NCI-H345 treated with DMSO at 0.1 percent for 48 hours (cell line): ENCODE data around the gene DLX1.
A peak's percentile ranks its signal among the peaks of the same experiment; 100 is the strongest.
"Not testable (repeated sequence)": the region's sequence is repeated elsewhere in the genome, so short reads cannot be mapped to it uniquely, and the experiment has no call there.

ENCODE experiments used
- DNase-seq: peaks from one replicate; lab custom pipeline; 2025; ENCODE audit not compliant: unreplicated experiment; lab: John Stamatoyannopoulos, UW

Gene DLX1

GRCh38 chr2:172063446-172063845, 21.9 kb upstream of the DLX1 start:
- no peak for DNase-seq

- no peak for DNase-seq
These were observed 20.2 kb upstream of the DLX1 start for GRCh38 chr2:172065111-172065510.

GRCh38 chr2:172066394-172066886, 18.9 kb upstream of the DLX1 start:
- no peak for DNase-seq

GRCh38 chr2:172067905-172068304, 17.4 kb upstream of the DLX1 start:
- not testable (repeated sequence) for DNase-seq

- no peak for DNase-seq
These were observed 14.4 kb upstream of the DLX1 start for GRCh38 chr2:172070936-172071335.

GRCh38 chr2:172072303-172072702, 13.0 kb upstream of the DLX1 start:
- peak; percentile 49 for DNase-seq

GRCh38 chr2:172072706-172073105, 12.6 kb upstream of the DLX1 start:
- DNase-seq: no peak

- DNase-seq: no peak
These were observed 11.8 kb upstream of the DLX1 start for GRCh38 chr2:172073518-172073917.

- no peak for DNase-seq
These were observed 11.1 kb upstream of the DLX1 start for GRCh38 chr2:172074254-172074653.

GRCh38 chr2:172079416-172079815, 5.9 kb upstream of the DLX1 start:
- DNase-seq: no peak

- no peak for DNase-seq
These were observed 5.3 kb upstream of the DLX1 start for GRCh38 chr2:172079838-172080640.

GRCh38 chr2:172080641-172081220, 4.6 kb upstream of the DLX1 start:
- DNase-seq: no peak

GRCh38 chr2:172081221-172082022, 3.9 kb upstream of the DLX1 start:
- no peak for DNase-seq

GRCh38 chr2:172082105-172082943, 3.0 kb upstream of the DLX1 start:
- DNase-seq: no peak

- DNase-seq: no peak
These were observed 2.2 kb upstream of the DLX1 start for GRCh38 chr2:172082944-172083627.

GRCh38 chr2:172083628-172084394, 1.5 kb upstream of the DLX1 start:
- DNase-seq: no peak

GRCh38 chr2:172084395-172084644, 987 bp upstream of the DLX1 start:
- DNase-seq: no peak

GRCh38 chr2:172084645-172085459, 455 bp upstream of the DLX1 start:
- DNase-seq: peak; percentile 94
